CD8-positive, alpha-beta memory T cell (primary cell): Measurements from ENCODE around the gene TANC1. TPM values are rescaled to one million over a fixed set of nuclear protein-coding genes. Genes with fewer than 3 reads are reported as not detected.

Source experiments
- CTCF ChIA-PET: fragments of 350-600 bp; sonication (Branson Sonifier 250); formaldehyde crosslinking; loops from one replicate; lab custom pipeline; 2021; ENCODE audit warnings: antibody characterized with exemption; lab: Charles Lee
- POLR2A ChIA-PET: fragments of 350-600 bp; sonication (Branson Sonifier 250); formaldehyde crosslinking; loops from one replicate; lab custom pipeline; 2021; ENCODE audit warnings: antibody characterized with exemption; lab: Charles Lee
- DNase-seq, 5 donors: peaks; one replicate each; pipeline versions ENCODE4 v3.0.0 to v3.0.0-alpha.2; 2020 to 2022; ENCODE audit warnings: mixed read lengths in 1 of 5
- H3K27ac ChIP-seq: one replicate; pipeline ENCODE4 v1.7.0; 2013; ENCODE audit warnings: low read depth, mild to moderate bottlenecking, low read length, moderate library complexity
- H3K27me3 ChIP-seq: 2 replicates; pipeline ENCODE4 v1.7.0; 2013; ENCODE audit warnings: low read length, mild to moderate bottlenecking; ENCODE audit not compliant: insufficient read depth, poor library complexity, severe bottlenecking
- H3K36me3 ChIP-seq: 2 replicates; pipeline ENCODE4 v1.7.0; 2013; ENCODE audit warnings: mild to moderate bottlenecking, low read length, moderate library complexity; ENCODE audit not compliant: insufficient read depth
- H3K4me1 ChIP-seq: 2 replicates; pipeline ENCODE4 v1.7.0; 2013; ENCODE audit warnings: mild to moderate bottlenecking, low read length, moderate library complexity; ENCODE audit not compliant: insufficient read depth
- H3K4me3 ChIP-seq: 2 replicates; pipeline ENCODE4 v1.7.0; 2013; ENCODE audit warnings: mild to moderate bottlenecking, low read length
- H3K9me3 ChIP-seq: 2 replicates; pipeline ENCODE4 v1.7.0; 2013; ENCODE audit warnings: mild to moderate bottlenecking, low read length
- H3K27ac Mint-ChIP-seq, 8 donors: one replicate each; pipeline ENCODE4 v1.8.0; 2020 to 2021; ENCODE audit warnings: mixed read lengths in 8 of 8, mild to moderate bottlenecking in 6 of 8, inconsistent platforms in 3 of 8, moderate library complexity in 3 of 8
- H3K27me3 Mint-ChIP-seq, 2 donors: one replicate each; pipeline ENCODE4 v1.8.0; 2020 to 2021; ENCODE audit warnings: mixed read lengths in 2 of 2, mild to moderate bottlenecking in 1 of 2, moderate library complexity in 1 of 2
- H3K36me3 Mint-ChIP-seq, 3 donors: one replicate each; pipeline ENCODE4 v1.8.0; 2020 to 2021; ENCODE audit warnings: mixed read lengths in 3 of 3, inconsistent platforms in 1 of 3, mild to moderate bottlenecking in 1 of 3
- H3K4me1 Mint-ChIP-seq, 3 donors: one replicate each; pipeline ENCODE4 v1.8.0; 2020 to 2021; ENCODE audit warnings: mixed read lengths in 3 of 3, inconsistent platforms in 1 of 3, mild to moderate bottlenecking in 1 of 3
- H3K4me3 Mint-ChIP-seq, 7 donors: one replicate each; pipeline ENCODE4 v1.8.0; 2020 to 2021; ENCODE audit warnings: mixed read lengths in 7 of 7, mild to moderate bottlenecking in 6 of 7, moderate library complexity in 4 of 7, inconsistent platforms in 2 of 7
- H3K9me3 Mint-ChIP-seq, 5 donors: one replicate each; pipeline ENCODE4 v1.8.0; 2020 to 2022; ENCODE audit warnings: mixed read lengths in 5 of 5, mild to moderate bottlenecking in 3 of 5, moderate library complexity in 2 of 5, inconsistent platforms in 1 of 5
- polyA plus RNA-seq: library from polyadenylated mRNA; unstranded; fragments of 300-500 nt; fragmentation: Illumina TruSeq; gene quantifications from one replicate; pipeline ENCODE4 v1.2.3, GENCODE V29; 2021
- total RNA-seq, 2 experiments: library from RNA; stranded (reverse); gene quantifications; one replicate each; pipeline ENCODE4 v1.2.3, GENCODE V29; 2021

The TANC1 gene
- total and polyA plus RNA-seq, 3 experiments from 2014 or later, result 0.11 to 0.64 (median 0.13) TPM

DNA sequence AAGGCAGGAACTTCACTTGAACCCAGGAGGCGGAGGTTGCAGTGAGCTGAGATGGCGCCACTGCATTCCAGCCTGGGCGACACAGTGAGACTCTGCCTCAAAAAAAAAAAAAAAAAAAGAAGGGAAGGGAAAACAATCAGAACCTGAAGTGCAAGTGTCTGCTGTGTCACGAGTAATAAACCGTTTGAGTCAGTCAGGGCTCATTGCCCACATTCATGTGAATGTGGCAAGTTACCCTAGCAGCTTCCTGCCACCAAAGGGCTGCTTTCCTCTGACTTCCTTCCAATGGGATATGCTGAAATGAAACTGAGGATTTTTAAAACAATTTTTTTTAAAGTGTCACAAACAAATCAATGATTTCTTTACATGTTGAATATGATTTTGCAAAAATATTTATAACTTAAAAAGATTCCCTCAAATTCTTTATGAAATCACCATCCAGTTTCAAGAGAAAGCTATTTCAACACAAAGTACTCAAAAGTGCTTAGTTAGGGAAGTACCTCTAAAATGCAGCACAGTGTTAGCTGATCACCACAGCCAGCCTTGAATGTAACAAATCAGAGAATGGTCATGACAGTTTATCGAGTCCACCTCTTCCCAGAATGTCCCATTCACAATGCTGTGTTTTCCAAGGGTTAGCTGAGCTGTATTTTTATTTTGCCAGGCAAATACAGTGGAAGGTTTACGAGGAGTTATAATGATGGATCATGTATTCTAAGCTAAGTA lies 281.7 kb downstream of the TANC1 start:
- Mint-ChIP-seq H3K9me3 (peaks cover 3 to 11% (median 5%) of the 10 kb centered on the region in 5 donors), H3K4me1 (no peaks in the 10 kb centered on the region), H3K36me3 (peaks cover 19 to 46% (median 29%) of the 10 kb centered on the region in 3 donors), H3K4me3 (no peak overlapping the region), H3K27ac (no peak overlapping the region), H3K27me3 (no peaks in the 10 kb centered on the region)
- POLR2A ChIA-PET, result no interaction called here
- Histone ChIP-seq H3K27ac (no peak overlapping the region), H3K27me3 (no peaks in the 10 kb centered on the region), H3K36me3 (no peaks in the 10 kb centered on the region), H3K9me3 (no peaks in the 10 kb centered on the region), H3K4me1 (no peaks in the 10 kb centered on the region), H3K4me3 (no peak overlapping the region)
- no peak for DNase-seq
- CTCF ChIA-PET, result interaction anchor here (0.8 kb wide), 1 partner anchor 27 kb away, joined by 3 read pairs; no protein-coding TSS in a partner anchor

GRCh38 chr2:159251296-159252173 lies 283.1 kb downstream of the TANC1 start:
- H3K27ac ChIP-seq, result no peak overlapping the region
- H3K4me1 ChIP-seq, result no peaks in the 10 kb centered on the region
- peaks cover 0 to 6% (median 2%) of the 10 kb centered on the region in 5 donors for H3K9me3 Mint-ChIP-seq
- peaks cover 6% of the 10 kb centered on the region for H3K36me3 ChIP-seq
- no peaks in the 10 kb centered on the region for H3K27me3 Mint-ChIP-seq
- H3K4me1 Mint-ChIP-seq, result no peaks in the 10 kb centered on the region
- DNase-seq, result no peak
- H3K27me3 ChIP-seq, result no peaks in the 10 kb centered on the region
- CTCF ChIA-PET, result no interaction called here
- H3K9me3 ChIP-seq, result no peaks in the 10 kb centered on the region
- POLR2A ChIA-PET, result no interaction called here
- H3K4me3 Mint-ChIP-seq, result no peak overlapping the region
- H3K27ac Mint-ChIP-seq, result peak overlapping the region in 1 of 8 donors; percentile 55
- H3K36me3 Mint-ChIP-seq, result peaks cover 17 to 44% (median 19%) of the 10 kb centered on the region in 3 donors
- H3K4me3 ChIP-seq, result no peak overlapping the region

DNA sequence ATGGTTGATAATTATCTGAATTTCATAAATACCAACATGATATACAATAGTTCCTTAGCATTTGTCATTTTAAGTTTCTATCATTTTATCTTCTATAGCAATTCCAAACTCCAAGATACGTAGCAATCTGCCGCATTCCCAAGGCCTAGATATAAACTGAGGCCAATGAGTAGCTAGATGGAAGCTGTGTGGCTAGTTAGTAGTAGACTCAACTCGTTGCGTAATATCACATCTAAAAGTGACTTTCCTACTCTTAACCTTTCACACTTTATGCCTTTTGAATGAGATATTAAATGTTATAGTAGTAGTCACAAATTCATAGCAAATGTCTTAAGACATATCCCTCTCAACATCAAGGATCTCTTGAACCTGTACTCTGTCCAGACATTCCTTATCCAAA lies 284.5 kb downstream of the TANC1 start:
- H3K27ac Mint-ChIP-seq, result no peak overlapping the region
- Histone ChIP-seq H3K27ac (no peak overlapping the region), H3K4me3 (no peak overlapping the region), H3K27me3 (no peaks in the 10 kb centered on the region), H3K4me1 (no peaks in the 10 kb centered on the region), H3K36me3 (peaks cover 6% of the 10 kb centered on the region), H3K9me3 (no peaks in the 10 kb centered on the region)
- no peaks in the 10 kb centered on the region for H3K4me1 Mint-ChIP-seq
- H3K4me3 Mint-ChIP-seq, result no peak overlapping the region
- H3K36me3 Mint-ChIP-seq, result peaks cover 6 to 38% (median 19%) of the 10 kb centered on the region in 3 donors
- no peak for DNase-seq
- no peaks in the 10 kb centered on the region for H3K27me3 Mint-ChIP-seq
- no peaks in the 10 kb centered on the region for H3K9me3 Mint-ChIP-seq
- CTCF ChIA-PET, result no interaction called here
- POLR2A ChIA-PET, result no interaction called here

- H3K9me3 ChIP-seq, result no peaks in the 10 kb centered on the region
- peaks cover 0 to 35% (median 12%) of the 10 kb centered on the region in 3 donors for H3K36me3 Mint-ChIP-seq
- H3K4me1 Mint-ChIP-seq, result no peaks in the 10 kb centered on the region
- no peak for DNase-seq
- H3K27me3 ChIP-seq, result no peaks in the 10 kb centered on the region
- H3K4me1 ChIP-seq, result no peaks in the 10 kb centered on the region
- H3K27me3 Mint-ChIP-seq, result no peaks in the 10 kb centered on the region
- no peaks in the 10 kb centered on the region for H3K9me3 Mint-ChIP-seq
- no peak overlapping the region for H3K4me3 Mint-ChIP-seq
- peak overlapping the region in 1 of 8 donors; percentile 55 for H3K27ac Mint-ChIP-seq
- H3K4me3 ChIP-seq, result no peak overlapping the region
- no peak overlapping the region for H3K27ac ChIP-seq
- peaks cover 6% of the 10 kb centered on the region for H3K36me3 ChIP-seq
- POLR2A ChIA-PET, result no interaction called here
- CTCF ChIA-PET, result no interaction called here
Observed at GRCh38 chr2:159256159-159256558, 287.7 kb downstream of the TANC1 start.

GRCh38 chr2:159262226-159262625 lies 293.8 kb downstream of the TANC1 start:
- no peak overlapping the region for H3K27ac ChIP-seq
- no peak overlapping the region for H3K4me3 Mint-ChIP-seq
- H3K27me3 ChIP-seq, result no peaks in the 10 kb centered on the region
- H3K36me3 Mint-ChIP-seq, result peaks cover 4 to 31% (median 13%) of the 10 kb centered on the region in 3 donors
- H3K4me3 ChIP-seq, result no peak overlapping the region
- H3K9me3 ChIP-seq, result no peaks in the 10 kb centered on the region
- peaks cover 0 to 2% (median 0%) of the 10 kb centered on the region in 3 donors for H3K4me1 Mint-ChIP-seq
- no peak overlapping the region for H3K27ac Mint-ChIP-seq
- no peaks in the 10 kb centered on the region for H3K4me1 ChIP-seq
- no peak for DNase-seq
- no peaks in the 10 kb centered on the region for H3K36me3 ChIP-seq
- ChIA-PET POLR2A (no interaction called here), CTCF (no interaction called here)
- no peaks in the 10 kb centered on the region for H3K9me3 Mint-ChIP-seq
- H3K27me3 Mint-ChIP-seq, result no peaks in the 10 kb centered on the region

- H3K4me3 Mint-ChIP-seq, result no peak overlapping the region
- DNase-seq, result no peak
- no peaks in the 10 kb centered on the region for H3K27me3 Mint-ChIP-seq
- Histone ChIP-seq H3K27ac (no peak overlapping the region), H3K36me3 (no peaks in the 10 kb centered on the region), H3K4me1 (no peaks in the 10 kb centered on the region), H3K27me3 (no peaks in the 10 kb centered on the region), H3K9me3 (no peaks in the 10 kb centered on the region), H3K4me3 (no peak overlapping the region)
- H3K4me1 Mint-ChIP-seq, result peaks cover 0 to 2% (median 0%) of the 10 kb centered on the region in 3 donors
- no peak overlapping the region for H3K27ac Mint-ChIP-seq
- ChIA-PET POLR2A (no interaction called here), CTCF (no interaction called here)
- H3K36me3 Mint-ChIP-seq, result peaks cover 6 to 30% (median 13%) of the 10 kb centered on the region in 3 donors
- H3K9me3 Mint-ChIP-seq, result no peaks in the 10 kb centered on the region
Observed at GRCh38 chr2:159262904-159263303, 294.5 kb downstream of the TANC1 start.

- DNase-seq, result no peak
- Mint-ChIP-seq H3K27ac (no peak overlapping the region), H3K4me1 (peaks cover 0 to 2% (median 1%) of the 10 kb centered on the region in 3 donors), H3K9me3 (no peaks in the 10 kb centered on the region), H3K27me3 (no peaks in the 10 kb centered on the region), H3K4me3 (no peak overlapping the region), H3K36me3 (peaks cover 11 to 26% (median 20%) of the 10 kb centered on the region in 3 donors)
- ChIA-PET CTCF (no interaction called here), POLR2A (no interaction called here)
- H3K4me1 ChIP-seq, result no peaks in the 10 kb centered on the region
- no peak overlapping the region for H3K27ac ChIP-seq
- no peaks in the 10 kb centered on the region for H3K9me3 ChIP-seq
- no peaks in the 10 kb centered on the region for H3K36me3 ChIP-seq
- no peak overlapping the region for H3K4me3 ChIP-seq
- no peaks in the 10 kb centered on the region for H3K27me3 ChIP-seq
Observed at GRCh38 chr2:159265171-159265576, 296.7 kb downstream of the TANC1 start.

DNA sequence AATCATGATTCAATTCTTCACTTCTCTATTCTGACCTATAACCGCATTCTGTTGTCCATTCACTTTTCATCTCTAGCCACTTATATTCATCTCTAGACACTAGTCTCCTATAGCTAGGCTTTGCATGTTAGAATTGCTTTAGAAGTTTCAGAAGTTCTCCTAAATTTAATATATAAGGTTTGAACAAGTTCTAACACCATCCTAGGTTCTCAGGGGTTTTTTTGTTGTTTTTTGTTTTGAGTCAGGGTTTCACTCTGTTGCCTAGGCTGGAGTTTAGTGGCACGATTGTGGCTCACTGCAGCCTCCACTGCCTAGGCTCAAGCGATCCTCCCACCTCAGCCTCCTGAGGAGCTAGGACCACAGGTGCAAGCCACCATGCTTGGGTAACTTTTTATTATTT lies 298.1 kb downstream of the TANC1 start:
- H3K9me3 ChIP-seq, result no peaks in the 10 kb centered on the region
- ChIA-PET CTCF (no interaction called here), POLR2A (no interaction called here)
- H3K4me1 ChIP-seq, result no peaks in the 10 kb centered on the region
- DNase-seq, result no peak
- Mint-ChIP-seq H3K4me3 (no peak overlapping the region), H3K27ac (no peak overlapping the region), H3K27me3 (no peaks in the 10 kb centered on the region), H3K9me3 (no peaks in the 10 kb centered on the region), H3K4me1 (peaks cover 0 to 2% (median 1%) of the 10 kb centered on the region in 3 donors), H3K36me3 (peaks cover 18 to 37% (median 28%) of the 10 kb centered on the region in 3 donors)
- H3K36me3 ChIP-seq, result no peaks in the 10 kb centered on the region
- no peaks in the 10 kb centered on the region for H3K27me3 ChIP-seq
- no peak overlapping the region for H3K4me3 ChIP-seq
- no peak overlapping the region for H3K27ac ChIP-seq
